Activated T-cell treated with anti-CD3 and anti-CD28 coated beads, Interleukin-2, amount 50 U/mL, for 4 hours (primary cell): ENCODE results near the gene NME7. TPM values are rescaled to one million over a fixed set of nuclear protein-coding genes. Genes with fewer than 3 reads are reported as not detected.
"Not testable (repeated sequence)": the region's sequence is repeated elsewhere in the genome, so short reads cannot be mapped to it uniquely, and the experiment has no call there.

ENCODE experiments used
- ATAC-seq, 2 donors: fragments of 200-7000 bp; cut with Tn5 transposase; one replicate each; pipeline ENCODE4 v1.10.0; 2021
- DNase-seq: peaks from one replicate; pipeline ENCODE4 v3.0.0-alpha.2; 2020
- H3K27me3 Mint-ChIP-seq: one replicate; pipeline ENCODE4 v1.8.0; 2021; ENCODE audit warnings: low read depth, mixed read lengths
- H3K36me3 Mint-ChIP-seq: one replicate; pipeline ENCODE4 v1.8.0; 2022; ENCODE audit warnings: mixed read lengths; ENCODE audit not compliant: insufficient read depth
- H3K4me1 Mint-ChIP-seq: one replicate; pipeline ENCODE4 v1.8.0; 2021; ENCODE audit warnings: low read depth, mixed read lengths
- H3K4me3 Mint-ChIP-seq: one replicate; pipeline ENCODE4 v1.8.0; 2021; ENCODE audit warnings: mild to moderate bottlenecking, moderate library complexity, mixed read lengths
- H3K9me3 Mint-ChIP-seq: one replicate; pipeline ENCODE4 v1.8.0; 2021; ENCODE audit warnings: mixed read lengths
- total RNA-seq, 3 donors: library from RNA; stranded (reverse); gene quantifications; one replicate each; pipeline ENCODE4 v1.2.1, GENCODE V29; 2021

NME7 gene, protein sequence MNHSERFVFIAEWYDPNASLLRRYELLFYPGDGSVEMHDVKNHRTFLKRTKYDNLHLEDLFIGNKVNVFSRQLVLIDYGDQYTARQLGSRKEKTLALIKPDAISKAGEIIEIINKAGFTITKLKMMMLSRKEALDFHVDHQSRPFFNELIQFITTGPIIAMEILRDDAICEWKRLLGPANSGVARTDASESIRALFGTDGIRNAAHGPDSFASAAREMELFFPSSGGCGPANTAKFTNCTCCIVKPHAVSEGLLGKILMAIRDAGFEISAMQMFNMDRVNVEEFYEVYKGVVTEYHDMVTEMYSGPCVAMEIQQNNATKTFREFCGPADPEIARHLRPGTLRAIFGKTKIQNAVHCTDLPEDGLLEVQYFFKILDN
- 10 to 100 TPM in 2 of 3 donors, 1 to 10 TPM in 1; 9.0 to 18.5 (median 11.7) TPM for total RNA-seq

DNA sequence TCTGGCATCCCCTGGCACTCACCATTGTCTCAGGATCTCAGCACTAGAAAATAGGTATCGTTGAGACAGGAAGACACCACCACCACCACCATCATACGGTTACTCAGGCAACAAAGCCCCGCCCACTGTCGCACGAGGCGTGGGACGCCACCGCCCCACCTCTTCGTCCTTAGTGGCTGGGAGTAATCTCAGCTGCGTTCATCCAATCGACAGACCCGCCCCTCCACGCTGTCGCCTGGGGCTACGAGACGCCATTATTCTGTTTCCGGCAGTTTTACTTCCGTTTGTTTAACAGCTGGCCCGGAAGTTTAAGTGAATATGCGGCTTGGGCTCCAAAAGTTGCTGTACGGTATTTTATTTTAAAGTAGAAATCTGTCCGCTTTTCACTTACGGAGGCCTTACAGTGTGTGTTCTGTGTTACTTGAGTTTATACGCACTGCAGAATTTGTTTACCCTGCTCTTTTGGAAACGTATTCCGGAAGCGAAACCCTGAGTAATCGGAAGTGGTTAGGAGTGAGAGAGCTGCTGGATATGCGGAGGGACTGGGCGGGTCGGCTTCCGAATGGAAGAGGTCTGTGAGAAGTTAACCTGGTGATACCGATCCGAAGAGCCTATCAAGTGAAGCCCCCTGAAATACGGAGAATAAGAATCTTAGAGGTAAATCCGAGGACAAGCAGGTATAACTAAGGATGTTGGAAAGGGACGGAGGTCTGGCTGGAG is at the start of gene NME7, which contains the start of gene BLZF1:
Gene NME7 (minus strand): TSS at position 112 of the 720 bp plus-strand sequence. CDS start 87 bp downstream, at position 25.
Gene BLZF1 (plus strand): TSS at position 510 of the 720 bp plus-strand sequence. CDS start 1,328 bp downstream, outside the sequence.
- ATAC-seq (peak; percentile 90 to 92), DNase-seq (peak; percentile 97)
- peaks cover 23% of the 10 kb centered on the region for H3K36me3 Mint-ChIP-seq
- no peaks in the 10 kb centered on the region for H3K9me3 Mint-ChIP-seq
- no peaks in the 10 kb centered on the region for H3K27me3 Mint-ChIP-seq
- peaks cover 27% of the 10 kb centered on the region for H3K4me1 Mint-ChIP-seq
- H3K4me3 Mint-ChIP-seq: no peak within 1 kb of the TSS

DNA sequence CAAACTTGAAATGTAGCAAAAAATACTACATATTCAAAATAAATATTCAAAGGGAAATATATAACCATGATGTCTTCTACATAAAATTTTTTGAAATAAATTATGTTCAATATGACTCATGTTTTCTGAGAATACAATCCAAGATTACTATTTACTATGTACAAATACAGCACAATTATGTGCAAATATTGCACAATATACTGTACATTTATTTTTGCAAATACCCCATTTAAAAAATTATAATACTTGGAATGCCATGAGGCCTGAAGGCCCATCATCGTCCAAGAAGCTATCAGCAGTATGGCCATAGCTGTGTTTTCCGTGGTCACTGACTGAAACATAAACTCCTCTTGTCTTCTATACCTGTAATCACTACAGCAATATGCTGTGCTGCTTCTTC is 47.4 kb upstream of the NME7 start:
- Mint-ChIP-seq H3K9me3 (peaks cover 25% of the 10 kb centered on the region), H3K4me1 (no peaks in the 10 kb centered on the region)
- ATAC-seq: no peak

DNA sequence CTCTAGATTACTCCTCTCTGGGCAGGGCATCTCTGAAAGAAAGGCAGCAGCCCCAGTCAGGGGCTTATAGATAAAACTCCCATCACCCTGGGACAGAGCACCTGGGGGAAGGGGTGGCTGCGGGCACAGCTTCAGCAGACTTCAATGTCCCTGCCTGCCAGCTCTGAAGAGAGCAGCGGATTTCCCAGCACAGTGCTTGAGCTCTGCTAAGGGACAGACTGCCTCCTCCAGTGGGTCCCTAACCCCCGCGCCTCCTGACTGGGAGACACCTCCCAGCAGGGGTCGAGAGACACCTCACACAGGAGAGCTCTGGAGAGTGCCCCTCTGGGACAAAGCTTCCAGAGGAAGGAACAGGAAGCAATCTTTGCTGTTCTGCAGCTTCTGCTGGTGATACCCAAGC is 40.7 kb upstream of the NME7 start:
- not testable (repeated sequence) for H3K27me3 Mint-ChIP-seq, H3K4me1 Mint-ChIP-seq, H3K4me3 Mint-ChIP-seq, H3K36me3 Mint-ChIP-seq, ATAC-seq, DNase-seq
- peaks cover 49% of the 10 kb centered on the region for H3K9me3 Mint-ChIP-seq

More for the DNA sequence above, 47.4 kb upstream of the NME7 start:
- DNase-seq: no peak
- Mint-ChIP-seq H3K4me3 (no peak overlapping the region), H3K36me3 (no peaks in the 10 kb centered on the region), H3K27me3 (peaks cover 3% of the 10 kb centered on the region)

DNA sequence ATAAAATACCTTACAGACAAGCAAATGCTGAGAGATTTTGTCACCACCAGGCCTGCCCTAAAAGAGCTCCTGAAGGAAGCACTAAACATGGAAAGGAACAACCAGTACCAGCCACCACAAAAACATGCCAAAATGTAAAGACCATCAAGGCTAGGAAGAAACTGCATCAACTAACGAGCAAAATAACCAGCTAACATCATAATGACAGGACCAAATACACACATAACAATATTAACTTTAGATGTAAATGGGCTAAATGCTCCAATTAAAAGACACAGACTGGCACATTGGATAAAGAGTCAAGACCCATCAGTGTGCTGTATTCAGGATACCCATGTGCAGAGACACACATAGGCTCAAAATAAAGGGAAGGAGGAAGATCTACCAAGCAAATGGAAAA is 35.0 kb upstream of the NME7 start:
- not testable (repeated sequence) for ATAC-seq, DNase-seq, H3K4me3 Mint-ChIP-seq, H3K4me1 Mint-ChIP-seq, H3K27me3 Mint-ChIP-seq
- Mint-ChIP-seq H3K36me3 (peaks cover 11% of the 10 kb centered on the region), H3K9me3 (peaks cover 39% of the 10 kb centered on the region)

DNA sequence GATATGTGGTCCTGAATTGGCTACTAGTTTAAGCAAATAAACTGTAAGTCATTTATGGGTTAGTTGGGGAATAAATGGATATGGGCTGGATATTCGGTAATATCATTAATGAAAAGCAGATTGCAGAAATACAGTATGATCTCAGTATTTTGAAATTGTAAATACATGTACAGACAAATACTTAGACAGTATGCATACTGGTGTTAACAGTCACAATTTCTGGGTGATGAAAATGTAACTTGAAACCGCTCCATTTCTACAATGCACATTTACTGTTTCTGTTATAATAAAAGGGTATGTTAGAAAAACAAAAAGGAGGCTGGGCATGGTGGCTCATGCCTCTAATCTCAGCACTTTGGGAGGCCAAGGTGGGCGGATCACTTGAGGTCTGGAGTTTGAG is 28.4 kb upstream of the NME7 start:
- no peak for DNase-seq
- no peaks in the 10 kb centered on the region for H3K4me1 Mint-ChIP-seq
- H3K36me3 Mint-ChIP-seq: peaks cover 32% of the 10 kb centered on the region
- no peaks in the 10 kb centered on the region for H3K27me3 Mint-ChIP-seq
- no peak for ATAC-seq
- H3K4me3 Mint-ChIP-seq: no peak overlapping the region
- peaks cover 7% of the 10 kb centered on the region for H3K9me3 Mint-ChIP-seq

DNA sequence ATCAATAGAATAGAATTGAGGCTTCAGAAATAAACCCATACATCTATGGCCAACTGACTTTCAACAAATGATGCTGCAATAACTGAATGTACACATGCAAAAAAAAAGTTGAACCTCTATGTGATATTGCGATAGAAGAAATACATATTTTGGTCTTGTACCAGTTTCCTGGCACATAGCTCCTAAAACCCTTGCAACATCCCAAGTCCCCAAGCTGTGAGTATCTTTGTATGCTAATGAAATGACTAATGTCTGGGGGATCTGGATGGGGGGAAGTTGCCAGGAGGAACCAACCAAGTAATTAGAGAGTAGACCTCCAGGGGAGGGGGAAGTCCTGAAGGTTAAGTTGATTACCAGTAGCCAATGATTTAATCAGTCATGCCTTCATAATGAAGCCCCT is 24.8 kb upstream of the NME7 start:
- H3K36me3 Mint-ChIP-seq: peaks cover 48% of the 10 kb centered on the region
- ATAC-seq (no peak), DNase-seq (no peak)
- no peaks in the 10 kb centered on the region for H3K27me3 Mint-ChIP-seq
- H3K4me1 Mint-ChIP-seq: peaks cover 2% of the 10 kb centered on the region
- no peak overlapping the region for H3K4me3 Mint-ChIP-seq
- H3K9me3 Mint-ChIP-seq: no peaks in the 10 kb centered on the region

DNA sequence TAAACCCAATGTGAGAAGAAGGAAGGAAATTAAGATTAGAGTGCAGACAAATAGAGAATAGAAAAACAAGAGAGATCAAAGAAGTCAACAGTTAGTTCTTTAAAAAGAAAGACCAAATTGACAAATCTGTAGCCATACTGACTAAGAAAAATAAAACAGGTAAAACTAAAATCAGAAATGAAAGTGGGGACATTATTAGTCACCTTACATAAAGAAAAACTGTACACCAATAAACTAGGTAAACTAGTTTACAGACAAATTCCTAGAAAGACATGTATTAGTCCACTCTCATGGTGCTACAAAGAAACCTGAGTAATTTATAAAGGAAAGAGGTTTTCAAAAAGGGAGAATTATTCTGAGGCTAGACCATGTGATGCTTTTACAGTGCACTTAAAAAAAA is 22.7 kb upstream of the NME7 start:
- Mint-ChIP-seq H3K27me3 (no peaks in the 10 kb centered on the region), H3K36me3 (peaks cover 42% of the 10 kb centered on the region), H3K9me3 (no peaks in the 10 kb centered on the region), H3K4me1 (peaks cover 2% of the 10 kb centered on the region), H3K4me3 (no peak overlapping the region)
- peak; percentile 84 to 87 for ATAC-seq
- DNase-seq: no peak

DNA sequence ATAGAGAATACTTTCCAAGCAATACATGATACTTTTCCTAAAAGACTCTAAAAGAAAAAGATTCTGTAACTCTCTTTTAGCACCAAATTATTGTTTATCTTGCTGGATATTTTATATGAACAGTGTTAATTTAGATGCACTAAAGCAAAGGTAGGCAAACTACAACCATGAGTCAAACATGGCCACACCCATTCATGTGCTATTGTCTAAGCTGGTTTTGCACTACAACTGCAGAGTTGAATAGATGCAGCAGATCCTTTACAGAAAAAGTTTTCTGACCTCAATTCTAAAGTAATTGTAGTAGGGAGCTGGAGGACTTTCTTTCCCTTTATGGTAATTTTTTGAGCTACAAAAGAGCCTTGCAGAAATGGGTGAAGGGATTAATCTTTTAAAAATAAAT is 19.8 kb upstream of the NME7 start:
- peaks cover 34% of the 10 kb centered on the region for H3K36me3 Mint-ChIP-seq
- ATAC-seq: no peak
- H3K4me3 Mint-ChIP-seq: no peak overlapping the region
- no peaks in the 10 kb centered on the region for H3K9me3 Mint-ChIP-seq
- peaks cover 2% of the 10 kb centered on the region for H3K4me1 Mint-ChIP-seq
- no peak for DNase-seq
- H3K27me3 Mint-ChIP-seq: no peaks in the 10 kb centered on the region

DNA sequence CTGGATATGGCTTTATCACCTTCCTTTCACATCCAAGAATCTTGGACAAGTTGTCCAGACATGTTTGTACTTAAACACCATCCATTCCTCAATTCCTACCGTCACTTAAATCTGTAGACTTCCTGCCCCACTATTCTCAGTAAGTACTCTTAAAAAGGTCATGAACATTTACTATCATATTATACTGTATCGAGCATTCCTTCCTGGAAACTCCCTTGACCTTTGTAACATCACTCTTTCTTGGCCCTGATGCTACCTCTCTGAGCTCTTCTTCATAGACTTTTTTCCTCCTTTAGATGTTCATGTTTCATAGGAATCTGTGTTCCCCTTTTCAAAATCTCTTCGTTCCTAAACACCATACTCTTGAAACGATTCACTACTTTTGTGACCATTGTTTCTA is 15.9 kb upstream of the NME7 start:
- Mint-ChIP-seq H3K9me3 (no peaks in the 10 kb centered on the region), H3K4me1 (no peaks in the 10 kb centered on the region), H3K27me3 (no peaks in the 10 kb centered on the region), H3K4me3 (no peak overlapping the region), H3K36me3 (peaks cover 36% of the 10 kb centered on the region)
- DNase-seq (no peak), ATAC-seq (no peak)

DNA sequence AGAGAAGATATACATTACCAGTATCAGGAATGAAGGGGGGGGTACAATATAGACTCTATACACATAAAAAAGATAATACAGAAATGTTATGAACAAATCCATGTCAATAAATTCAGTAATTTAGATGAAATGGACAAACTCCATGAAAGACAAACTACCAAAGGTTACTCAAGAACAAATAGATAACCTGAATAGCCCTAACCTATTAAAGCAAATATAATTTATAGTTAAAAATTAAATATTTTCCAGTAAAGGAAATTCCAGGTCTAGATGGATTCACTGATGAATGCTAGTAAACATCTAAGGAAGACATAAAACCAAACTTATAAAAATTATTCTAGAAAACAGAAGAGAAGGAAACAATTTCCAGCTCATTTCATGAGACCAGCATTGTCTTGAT is 13.6 kb upstream of the NME7 start:
- DNase-seq: no peak
- H3K27me3 Mint-ChIP-seq: no peaks in the 10 kb centered on the region
- no peaks in the 10 kb centered on the region for H3K4me1 Mint-ChIP-seq
- no peak overlapping the region for H3K4me3 Mint-ChIP-seq
- no peak for ATAC-seq
- H3K9me3 Mint-ChIP-seq: no peaks in the 10 kb centered on the region
- H3K36me3 Mint-ChIP-seq: peaks cover 42% of the 10 kb centered on the region

DNA sequence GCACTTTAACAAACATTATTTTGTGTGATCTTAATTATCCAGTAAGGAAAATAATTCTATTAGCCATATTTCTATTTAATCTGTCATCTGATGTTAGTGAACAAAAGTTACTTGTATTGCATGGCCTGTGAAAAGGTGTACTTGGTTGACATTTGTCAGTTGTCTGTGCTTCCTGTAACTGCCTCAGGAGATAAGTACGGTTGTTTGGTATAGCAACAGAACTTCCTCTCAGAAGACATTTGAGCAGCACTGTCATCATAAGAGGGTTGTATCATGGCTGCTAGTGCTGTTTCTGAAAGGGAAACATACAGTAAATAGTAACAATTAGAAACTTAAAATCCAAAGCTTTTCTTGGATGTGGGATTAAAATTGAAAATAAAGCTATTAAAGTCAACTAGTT is 3.8 kb upstream of the NME7 start:
- peaks cover 19% of the 10 kb centered on the region for H3K4me1 Mint-ChIP-seq
- no peaks in the 10 kb centered on the region for H3K9me3 Mint-ChIP-seq
- H3K36me3 Mint-ChIP-seq: peaks cover 25% of the 10 kb centered on the region
- ATAC-seq (no peak), DNase-seq (no peak)
- no peak overlapping the region for H3K4me3 Mint-ChIP-seq
- no peaks in the 10 kb centered on the region for H3K27me3 Mint-ChIP-seq

DNA sequence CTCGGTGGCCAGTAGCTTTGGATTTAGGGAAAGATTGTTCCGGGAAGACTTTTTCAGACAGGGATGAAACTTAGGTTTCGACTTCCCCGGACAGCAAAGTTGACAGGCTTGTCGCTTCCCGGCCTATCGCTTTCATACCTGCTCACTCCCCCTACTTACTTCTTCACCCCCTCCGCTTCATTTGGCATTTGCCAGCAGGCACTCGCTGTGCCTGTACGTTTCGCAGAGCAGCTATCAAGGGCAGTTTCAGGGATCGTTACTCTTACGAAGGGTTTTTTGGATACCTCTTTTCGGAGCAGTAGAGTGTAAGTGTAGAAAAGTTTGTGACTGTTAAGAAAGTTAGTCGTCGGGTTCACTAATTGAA is 791 bp upstream of the NME7 start:
- Mint-ChIP-seq H3K9me3 (no peaks in the 10 kb centered on the region), H3K27me3 (no peaks in the 10 kb centered on the region), H3K4me3 (no peak overlapping the region), H3K36me3 (peaks cover 28% of the 10 kb centered on the region), H3K4me1 (peaks cover 27% of the 10 kb centered on the region)
- peak; percentile 17 for DNase-seq
- peak in 1 of 2 donors; percentile 19 for ATAC-seq

DNA sequence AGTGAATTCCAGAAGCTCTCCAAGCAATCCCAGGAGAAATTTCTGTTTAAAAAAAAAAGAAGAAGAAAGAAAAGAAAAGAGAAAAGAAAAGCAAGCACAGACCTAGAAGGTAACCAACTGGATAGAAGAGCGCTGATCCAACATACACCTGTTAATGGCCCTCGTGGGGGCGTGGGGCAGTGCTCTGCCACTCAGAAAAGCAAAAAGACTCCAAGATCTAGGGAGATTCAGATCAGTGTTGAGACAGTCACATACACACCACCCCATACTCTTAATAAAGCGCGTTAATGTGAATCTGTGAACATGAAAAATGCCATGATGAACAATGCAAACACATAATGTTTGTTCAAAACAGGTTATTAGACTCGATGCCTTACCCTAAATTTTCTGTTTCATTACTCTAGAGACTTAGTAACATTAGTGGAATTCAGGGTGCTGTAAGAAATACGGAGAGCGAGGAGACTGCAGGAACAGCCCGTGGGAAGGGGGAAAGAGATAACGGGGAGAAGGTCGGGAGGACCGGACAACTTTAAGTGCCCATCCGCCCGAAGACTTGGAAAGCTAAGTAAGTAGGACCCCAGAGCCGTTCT is 406 bp downstream of the NME7 start:
- Mint-ChIP-seq H3K36me3 (peaks cover 24% of the 10 kb centered on the region), H3K27me3 (no peaks in the 10 kb centered on the region), H3K9me3 (no peaks in the 10 kb centered on the region), H3K4me3 (no peak overlapping the region), H3K4me1 (peaks cover 33% of the 10 kb centered on the region)
- no peak for DNase-seq
- ATAC-seq: no peak

DNA sequence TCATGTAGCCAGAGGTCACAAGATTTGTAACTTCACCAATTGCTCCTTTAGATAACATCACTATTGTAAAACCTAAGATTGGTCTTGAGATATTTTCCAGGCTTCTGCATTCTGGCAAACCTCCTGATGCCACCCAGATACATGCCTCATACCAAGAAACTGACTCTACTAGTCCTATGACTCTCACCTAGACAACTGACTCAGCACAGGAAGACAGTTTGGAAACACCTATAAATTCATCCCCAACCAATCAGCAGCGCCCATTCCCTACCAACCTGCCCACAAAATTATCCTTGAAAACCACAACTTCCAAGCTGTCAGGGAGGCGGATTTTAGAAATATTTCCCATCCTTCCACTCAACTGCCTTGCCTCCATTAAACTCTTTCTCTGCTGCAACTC is 2.6 kb downstream of the NME7 start:
- H3K9me3 Mint-ChIP-seq: no peaks in the 10 kb centered on the region
- DNase-seq (no peak), ATAC-seq (no peak)
- H3K4me1 Mint-ChIP-seq: peaks cover 24% of the 10 kb centered on the region
- H3K4me3 Mint-ChIP-seq: peak overlapping the region; percentile 3
- H3K27me3 Mint-ChIP-seq: no peaks in the 10 kb centered on the region
- peaks cover 12% of the 10 kb centered on the region for H3K36me3 Mint-ChIP-seq
